ENCODE measurements around the gene C19orf18. TPM values are rescaled to one million over a fixed set of nuclear protein-coding genes. Genes with fewer than 3 reads are reported as not detected.
A peak's percentile ranks its signal among the peaks of the same experiment; 100 is the strongest.

The C19orf18 gene
- total and polyA plus RNA-seq, 2 donors (not counting 1 experiment from before 2014, with no cell fraction given): 0.17 to 0.83 TPM

DNA sequence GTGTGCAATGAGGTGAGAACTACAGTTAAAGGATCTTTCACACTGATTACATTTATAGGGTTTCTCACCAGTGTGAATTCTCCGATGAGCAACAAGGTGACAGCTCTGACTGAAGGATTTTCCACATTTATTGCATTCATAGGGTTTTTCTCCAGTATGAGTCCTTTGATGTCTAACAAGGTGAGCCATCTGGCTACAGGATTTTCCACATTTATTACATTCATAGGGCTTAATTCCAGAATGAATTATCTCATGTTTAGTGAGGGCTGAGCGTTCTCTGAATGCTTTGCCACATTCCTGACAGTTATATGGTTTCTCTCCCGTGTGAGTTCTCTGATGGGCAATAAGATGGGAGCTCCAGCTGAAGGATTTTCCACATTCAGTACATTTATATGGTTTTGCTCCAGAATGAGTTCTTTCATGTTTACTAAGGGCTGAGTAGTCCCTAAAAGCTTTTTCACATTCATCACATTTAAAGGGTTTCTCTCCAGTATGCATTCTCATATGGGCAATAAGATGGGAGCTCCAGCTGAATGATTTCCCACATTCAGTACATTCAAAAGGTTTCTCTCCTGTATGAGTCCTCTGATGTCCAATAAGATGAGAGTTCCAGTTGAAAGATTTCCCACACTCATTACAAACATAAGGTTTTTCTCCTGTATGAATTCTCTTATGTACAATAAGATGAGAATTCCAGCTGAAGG is 4.4 kb upstream of the C19orf18 start:
- Histone ChIP-seq H3K9me3 (ENCODE audit: control insufficient read depth, insufficient read depth, low read depth, low read length) (peaks cover 4% of the 10 kb centered on the region), H3K27ac (ENCODE audit: insufficient read depth, low read length) (no peak overlapping the region), H2AFZ (ENCODE audit: low read length) (no peak overlapping the region), H3K4me2 (ENCODE audit: extremely low read depth, insufficient read depth, low read length) (no peak overlapping the region), H3K79me2 (ENCODE audit: control insufficient read depth, insufficient read depth, low read length) (no peaks in the 10 kb centered on the region), H3K4me1 (ENCODE audit: control insufficient read depth, extremely low read depth, insufficient read depth, low read length) (no peaks in the 10 kb centered on the region), H3K4me3 (replicated peaks in 1 of 4; ENCODE audit: control extremely low read depth in 1 of 4, insufficient read depth in 1 of 4, low read depth in 3 of 4, low read length in 4 of 4) (no peak overlapping the region), H3K27me3 (ENCODE audit: control insufficient read depth, insufficient read depth, low read length) (no peaks in the 10 kb centered on the region), H3K36me3 (ENCODE audit: control insufficient read depth, insufficient read depth, low read length) (peaks cover 2% of the 10 kb centered on the region), H3K9ac (ENCODE audit: insufficient read depth, low read length) (no peak overlapping the region), H4K20me1 (ENCODE audit: control insufficient read depth, extremely low read depth, insufficient read depth, low read length) (no peaks in the 10 kb centered on the region)
- peak; percentile 12 to 19 for DNase-seq (ENCODE audit: low read depth in 2 of 2)
- TF ChIP-seq EZH2 (IDR thresholded peaks at IDR 0.05; ENCODE audit: low read length, missing control alignments): no peak
- TF ChIP-seq, protein P1, sequence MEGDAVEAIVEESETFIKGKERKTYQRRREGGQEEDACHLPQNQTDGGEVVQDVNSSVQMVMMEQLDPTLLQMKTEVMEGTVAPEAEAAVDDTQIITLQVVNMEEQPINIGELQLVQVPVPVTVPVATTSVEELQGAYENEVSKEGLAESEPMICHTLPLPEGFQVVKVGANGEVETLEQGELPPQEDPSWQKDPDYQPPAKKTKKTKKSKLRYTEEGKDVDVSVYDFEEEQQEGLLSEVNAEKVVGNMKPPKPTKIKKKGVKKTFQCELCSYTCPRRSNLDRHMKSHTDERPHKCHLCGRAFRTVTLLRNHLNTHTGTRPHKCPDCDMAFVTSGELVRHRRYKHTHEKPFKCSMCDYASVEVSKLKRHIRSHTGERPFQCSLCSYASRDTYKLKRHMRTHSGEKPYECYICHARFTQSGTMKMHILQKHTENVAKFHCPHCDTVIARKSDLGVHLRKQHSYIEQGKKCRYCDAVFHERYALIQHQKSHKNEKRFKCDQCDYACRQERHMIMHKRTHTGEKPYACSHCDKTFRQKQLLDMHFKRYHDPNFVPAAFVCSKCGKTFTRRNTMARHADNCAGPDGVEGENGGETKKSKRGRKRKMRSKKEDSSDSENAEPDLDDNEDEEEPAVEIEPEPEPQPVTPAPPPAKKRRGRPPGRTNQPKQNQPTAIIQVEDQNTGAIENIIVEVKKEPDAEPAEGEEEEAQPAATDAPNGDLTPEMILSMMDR (conservative IDR thresholded peaks at IDR 0.05 in 1 of 2, IDR thresholded peaks at IDR 0.05 in 1 of 2; ENCODE audit: low read depth in 1 of 2, low read length in 2 of 2): no peak

- Histone ChIP-seq H3K4me2 (ENCODE audit: extremely low read depth, insufficient read depth, low read length) (no peak overlapping the region), H4K20me1 (ENCODE audit: control insufficient read depth, extremely low read depth, insufficient read depth, low read length) (no peaks in the 10 kb centered on the region), H3K4me1 (ENCODE audit: control insufficient read depth, extremely low read depth, insufficient read depth, low read length) (no peaks in the 10 kb centered on the region), H3K79me2 (ENCODE audit: control insufficient read depth, insufficient read depth, low read length) (no peaks in the 10 kb centered on the region), H3K9me3 (ENCODE audit: control insufficient read depth, insufficient read depth, low read depth, low read length) (no peaks in the 10 kb centered on the region), H3K9ac (ENCODE audit: insufficient read depth, low read length) (no peak overlapping the region), H2AFZ (ENCODE audit: low read length) (no peak overlapping the region), H3K27ac (ENCODE audit: insufficient read depth, low read length) (no peak overlapping the region), H3K27me3 (ENCODE audit: control insufficient read depth, insufficient read depth, low read length) (no peaks in the 10 kb centered on the region), H3K36me3 (ENCODE audit: control insufficient read depth, insufficient read depth, low read length) (no peaks in the 10 kb centered on the region), H3K4me3 (replicated peaks in 1 of 4; ENCODE audit: control extremely low read depth in 1 of 4, insufficient read depth in 1 of 4, low read depth in 3 of 4, low read length in 4 of 4) (no peak overlapping the region)
- TF ChIP-seq, protein P1 (conservative IDR thresholded peaks at IDR 0.05 in 1 of 2, IDR thresholded peaks at IDR 0.05 in 1 of 2; ENCODE audit: low read depth in 1 of 2, low read length in 2 of 2): no peak
- no peak for TF ChIP-seq EZH2 (IDR thresholded peaks at IDR 0.05; ENCODE audit: low read length, missing control alignments)
- no peak for DNase-seq (ENCODE audit: low read depth in 2 of 2)
These were observed 9.6 kb downstream of the C19orf18 start for GRCh38 chr19:57964761-57965160.

- Histone ChIP-seq H3K4me2 (ENCODE audit: extremely low read depth, insufficient read depth, low read length) (no peak overlapping the region), H3K27me3 (ENCODE audit: control insufficient read depth, insufficient read depth, low read length) (no peaks in the 10 kb centered on the region), H3K4me3 (replicated peaks in 1 of 4; ENCODE audit: control extremely low read depth in 1 of 4, insufficient read depth in 1 of 4, low read depth in 3 of 4, low read length in 4 of 4) (no peak overlapping the region), H3K27ac (ENCODE audit: insufficient read depth, low read length) (no peak overlapping the region), H3K9ac (ENCODE audit: insufficient read depth, low read length) (no peak overlapping the region), H3K36me3 (ENCODE audit: control insufficient read depth, insufficient read depth, low read length) (no peaks in the 10 kb centered on the region), H3K79me2 (ENCODE audit: control insufficient read depth, insufficient read depth, low read length) (no peaks in the 10 kb centered on the region), H3K9me3 (ENCODE audit: control insufficient read depth, insufficient read depth, low read depth, low read length) (no peaks in the 10 kb centered on the region), H4K20me1 (ENCODE audit: control insufficient read depth, extremely low read depth, insufficient read depth, low read length) (no peaks in the 10 kb centered on the region), H2AFZ (ENCODE audit: low read length) (no peak overlapping the region), H3K4me1 (ENCODE audit: control insufficient read depth, extremely low read depth, insufficient read depth, low read length) (no peaks in the 10 kb centered on the region)
- TF ChIP-seq EZH2 (IDR thresholded peaks at IDR 0.05; ENCODE audit: low read length, missing control alignments): no peak
- TF ChIP-seq, protein P1 (conservative IDR thresholded peaks at IDR 0.05 in 1 of 2, IDR thresholded peaks at IDR 0.05 in 1 of 2; ENCODE audit: low read depth in 1 of 2, low read length in 2 of 2): no peak
- no peak for DNase-seq (ENCODE audit: low read depth in 2 of 2)
These were observed 12.5 kb downstream of the C19orf18 start for GRCh38 chr19:57961785-57962184.
